Measurements from ENCODE around the gene TBPL2.
"Not testable (repeated sequence)": the region's sequence is repeated elsewhere in the genome, so short reads cannot be mapped to it uniquely, and the experiment has no call there.

TBPL2 gene

GRCh38 chr14:55438066-55438683 is 2.2 kb downstream of the TBPL2 start:
- DNase-seq: peak in 1 of 2 donors; percentile 24

- no peak for DNase-seq
Observed at GRCh38 chr14:55436931-55437330, 3.5 kb downstream of the TBPL2 start.

DNA sequence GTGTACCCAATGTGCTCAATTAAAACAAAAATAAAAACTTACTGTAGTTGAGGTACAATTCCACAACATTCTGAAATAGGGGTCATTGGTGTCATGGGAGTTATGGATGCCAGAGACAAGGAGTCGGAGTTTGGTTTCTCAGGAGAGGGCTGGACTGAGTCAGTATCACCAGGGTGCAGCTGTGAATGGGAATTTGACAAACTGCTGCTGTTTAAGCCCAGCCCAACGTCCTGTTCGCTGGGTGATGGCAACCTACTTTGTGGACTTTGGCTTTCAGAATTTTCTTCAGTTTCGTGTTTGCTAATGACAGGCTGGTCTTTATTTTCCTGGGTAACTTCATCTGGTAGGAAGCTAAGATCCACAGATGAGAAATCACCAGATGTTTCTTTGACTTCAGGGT is 3.9 kb downstream of the TBPL2 start:
- no peak for DNase-seq

DNA sequence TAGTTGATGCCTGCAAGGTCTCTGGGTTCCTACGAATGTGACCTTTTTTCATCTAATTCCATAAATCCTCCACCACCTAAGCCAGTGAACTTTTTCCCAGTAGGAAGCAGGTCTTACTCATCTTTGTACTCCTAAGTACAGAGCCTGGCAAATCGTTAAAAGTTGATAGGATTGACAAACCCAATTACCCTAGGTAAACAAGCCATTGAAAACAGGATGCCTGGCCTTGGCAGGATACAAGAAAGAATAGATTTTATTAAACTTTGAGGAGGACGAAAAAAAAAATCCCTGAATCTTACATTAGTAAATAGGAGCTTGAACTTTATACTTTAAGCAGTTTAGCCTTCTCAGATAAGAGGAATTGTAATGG is 5.6 kb downstream of the TBPL2 start:
- no peak for DNase-seq

GRCh38 chr14:55433880-55434804 is 6.3 kb downstream of the TBPL2 start:
- DNase-seq: peak in 1 of 2 donors; percentile 19

DNA sequence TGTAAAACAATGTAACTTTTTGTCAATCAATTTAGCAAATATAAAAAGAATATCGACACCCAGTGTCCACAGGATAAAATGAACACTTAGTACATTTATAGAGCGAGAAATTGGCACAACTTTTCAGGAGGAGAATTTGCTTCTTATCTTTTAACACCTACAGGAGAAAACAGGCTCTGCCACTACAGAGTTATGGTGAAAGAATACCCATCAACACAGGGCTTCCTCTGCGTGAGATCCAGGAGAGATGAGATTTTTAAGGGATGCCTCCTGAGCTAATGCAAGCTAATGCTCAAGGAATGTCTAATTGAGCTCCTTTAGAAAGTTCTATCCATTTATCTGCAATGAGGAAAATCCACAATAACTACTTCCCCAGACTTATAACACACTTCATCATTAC is 7.8 kb downstream of the TBPL2 start:
- no peak for DNase-seq

DNA sequence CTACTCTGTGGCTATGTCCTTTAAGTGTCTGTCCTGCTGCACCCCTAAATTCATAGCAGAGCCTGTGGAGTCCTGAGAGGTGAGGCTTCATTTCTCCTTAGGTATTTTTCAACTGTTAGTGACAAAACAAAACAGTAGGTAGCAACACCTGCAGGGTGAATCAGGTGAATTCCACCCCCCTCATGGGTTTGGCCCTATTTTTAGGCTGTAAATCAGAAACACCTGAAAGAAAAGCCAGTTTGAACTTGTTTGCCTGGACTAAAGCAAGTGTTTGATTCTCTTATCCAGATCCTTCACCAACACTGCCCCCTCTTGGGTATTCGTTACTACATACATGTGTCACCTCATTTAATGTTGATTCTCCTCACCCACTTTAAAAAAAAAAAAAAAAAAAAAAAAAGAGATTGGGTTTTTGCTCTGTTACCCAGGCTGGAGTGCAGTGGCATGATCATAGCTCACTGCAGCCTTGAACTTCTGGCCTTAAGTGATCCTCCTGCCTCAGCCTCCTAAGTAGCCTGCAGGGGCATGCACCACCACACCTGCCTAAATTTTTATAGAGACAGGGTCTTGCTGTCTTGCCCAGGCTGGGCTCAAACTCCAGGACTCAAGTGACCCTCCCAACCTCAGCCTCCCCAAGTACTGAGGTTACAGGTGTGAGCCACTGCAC is 10.3 kb downstream of the TBPL2 start:
- peak; percentile 48 to 81 for DNase-seq

- no peak for DNase-seq
Observed at GRCh38 chr14:55427439-55427838, 13.0 kb downstream of the TBPL2 start.

GRCh38 chr14:55426891-55427290 is 13.5 kb downstream of the TBPL2 start:
- no peak for DNase-seq

DNA sequence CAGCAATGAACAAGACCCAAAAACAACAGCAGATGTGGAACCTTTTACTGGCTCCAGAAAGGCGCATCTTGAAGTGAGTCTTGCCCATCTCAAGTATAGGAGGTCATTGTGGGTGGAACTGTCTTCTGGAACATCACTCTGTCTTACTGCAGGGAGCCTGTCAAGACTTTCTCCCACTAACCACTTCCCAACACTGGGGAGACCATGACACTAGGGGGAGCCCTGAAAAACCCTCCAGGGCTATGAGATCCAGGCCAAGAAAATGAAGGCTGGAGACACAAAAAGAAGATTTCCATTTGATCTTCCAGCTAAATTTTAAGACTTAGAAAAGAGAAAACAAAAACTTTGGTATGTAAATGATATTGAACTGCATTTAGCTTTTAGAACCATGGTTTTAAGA is 15.3 kb downstream of the TBPL2 start:
- DNase-seq: no peak

GRCh38 chr14:55423969-55424368 is 16.4 kb downstream of the TBPL2 start:
- DNase-seq: no peak

GRCh38 chr14:55422338-55422737 is 18.1 kb downstream of the TBPL2 start:
- not testable (repeated sequence) for DNase-seq

- DNase-seq: no peak
Observed at GRCh38 chr14:55419663-55420062, 20.8 kb downstream of the TBPL2 start.

DNA sequence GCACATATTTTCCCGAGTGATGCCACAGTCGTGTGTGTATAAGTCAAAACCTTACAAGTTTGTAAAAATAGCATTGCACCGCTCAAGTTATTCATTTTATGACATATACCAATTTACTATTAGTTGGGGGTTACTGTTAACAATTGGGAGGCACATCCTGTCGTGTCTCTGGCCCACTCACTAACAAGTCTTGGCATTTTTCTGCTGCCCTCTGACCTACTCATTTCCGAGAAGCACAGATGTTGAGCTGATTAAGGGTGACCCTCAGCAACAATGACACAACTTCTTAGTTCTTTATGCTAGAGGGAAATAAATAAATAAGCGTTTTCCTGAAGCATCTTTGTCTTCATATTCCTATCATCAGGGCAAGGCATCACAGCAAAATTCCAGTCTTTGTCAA is 22.0 kb downstream of the TBPL2 start:
- no peak for DNase-seq

- DNase-seq: no peak
Observed at GRCh38 chr14:55417955-55418354, 22.5 kb downstream of the TBPL2 start.

DNA sequence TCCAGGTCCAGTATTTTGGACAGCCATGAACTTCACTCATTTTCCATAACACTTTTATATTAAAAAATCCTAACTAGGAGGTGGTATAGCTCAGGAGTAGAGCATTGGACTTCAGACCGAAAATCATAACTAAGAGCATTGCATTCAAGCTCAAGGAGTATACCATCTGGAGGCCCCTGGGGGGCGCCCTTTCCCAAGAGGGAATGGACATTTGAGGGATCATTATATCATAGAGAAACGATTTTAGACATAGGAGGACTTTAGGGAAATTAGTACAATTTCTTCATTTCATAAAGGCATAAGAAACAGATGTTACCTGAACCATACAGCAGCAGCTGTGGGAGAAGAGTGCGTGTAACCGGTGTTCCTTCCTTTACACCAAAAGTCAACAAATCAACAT is 23.6 kb downstream of the TBPL2 start:
- DNase-seq: peak in 1 of 2 donors; percentile 18

- DNase-seq: no peak
Observed at GRCh38 chr14:55414551-55414950, 25.9 kb downstream of the TBPL2 start.

DNA sequence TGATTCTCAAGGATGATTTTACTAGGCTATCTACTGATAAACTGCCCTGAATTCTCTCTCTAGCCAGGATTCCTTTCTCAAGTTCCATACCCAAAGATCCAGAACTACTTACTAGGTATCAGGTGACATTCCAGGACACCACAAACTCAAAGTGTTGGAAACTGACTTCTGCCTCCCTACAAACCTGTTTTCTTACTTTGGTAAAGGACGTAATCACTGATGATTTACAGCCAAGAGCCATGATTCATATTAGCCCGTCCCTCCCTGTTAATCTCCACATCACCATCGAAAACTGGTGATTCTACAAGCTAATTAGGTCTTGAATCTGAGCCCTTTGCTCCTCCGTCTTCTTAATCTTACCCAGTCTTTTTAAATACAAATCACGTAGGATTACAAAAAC is 27.7 kb downstream of the TBPL2 start:
- DNase-seq: no peak

- peak; percentile 69 to 79 for DNase-seq
Observed at GRCh38 chr14:55411426-55412389, 28.7 kb downstream of the TBPL2 start, which contains the start of gene ATG14. Gene ATG14, minus strand, starts transcription at chr14:55411830. Its CDS starts 8 bp downstream, at chr14:55411822.

DNA sequence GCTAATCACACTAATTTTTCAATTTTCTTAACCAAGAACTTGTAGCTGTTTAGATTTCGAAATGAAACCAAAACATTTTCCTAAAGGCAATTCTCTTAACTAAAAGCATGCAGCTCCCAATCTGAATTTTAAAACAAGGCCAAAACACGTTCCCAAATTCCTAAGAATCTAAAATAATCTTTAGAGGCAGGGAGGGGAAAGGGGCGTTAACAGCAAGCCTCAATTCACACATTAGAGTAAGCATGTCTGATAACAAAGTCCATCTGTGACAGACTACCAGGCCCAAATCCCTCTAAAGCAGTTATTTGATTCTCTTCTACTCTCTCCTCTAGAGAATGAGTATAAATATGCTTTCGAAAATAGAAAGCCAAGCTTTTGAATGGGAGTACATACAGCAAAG is 29.5 kb downstream of the TBPL2 start:
- no peak for DNase-seq

- no peak for DNase-seq
Observed at GRCh38 chr14:55404173-55404854, 36.1 kb downstream of the TBPL2 start.

DNA sequence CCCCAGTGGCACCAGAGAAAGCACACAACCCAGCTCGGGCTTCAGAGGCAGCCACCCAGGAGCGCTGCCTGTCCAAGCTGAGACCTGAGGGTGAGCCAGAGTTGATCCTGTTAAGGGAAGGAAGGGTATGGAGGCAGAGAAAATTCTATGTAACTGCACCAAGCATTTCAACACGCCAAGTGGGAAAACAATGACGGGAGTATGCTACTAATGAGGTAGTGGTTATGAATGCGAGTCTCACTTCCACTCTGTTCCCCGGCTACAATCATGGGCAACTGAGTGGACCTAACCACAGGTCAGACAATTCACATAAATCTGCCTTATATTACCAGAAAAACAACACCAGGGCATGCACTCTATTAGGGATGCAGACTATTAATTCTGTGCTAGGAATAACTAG is 38.7 kb downstream of the TBPL2 start:
- DNase-seq: no peak
